ENCODE data around the gene NNT.
"Not testable (repeated sequence)": the region's sequence is repeated elsewhere in the genome, so short reads cannot be mapped to it uniquely, and the experiment has no call there.

DNA sequence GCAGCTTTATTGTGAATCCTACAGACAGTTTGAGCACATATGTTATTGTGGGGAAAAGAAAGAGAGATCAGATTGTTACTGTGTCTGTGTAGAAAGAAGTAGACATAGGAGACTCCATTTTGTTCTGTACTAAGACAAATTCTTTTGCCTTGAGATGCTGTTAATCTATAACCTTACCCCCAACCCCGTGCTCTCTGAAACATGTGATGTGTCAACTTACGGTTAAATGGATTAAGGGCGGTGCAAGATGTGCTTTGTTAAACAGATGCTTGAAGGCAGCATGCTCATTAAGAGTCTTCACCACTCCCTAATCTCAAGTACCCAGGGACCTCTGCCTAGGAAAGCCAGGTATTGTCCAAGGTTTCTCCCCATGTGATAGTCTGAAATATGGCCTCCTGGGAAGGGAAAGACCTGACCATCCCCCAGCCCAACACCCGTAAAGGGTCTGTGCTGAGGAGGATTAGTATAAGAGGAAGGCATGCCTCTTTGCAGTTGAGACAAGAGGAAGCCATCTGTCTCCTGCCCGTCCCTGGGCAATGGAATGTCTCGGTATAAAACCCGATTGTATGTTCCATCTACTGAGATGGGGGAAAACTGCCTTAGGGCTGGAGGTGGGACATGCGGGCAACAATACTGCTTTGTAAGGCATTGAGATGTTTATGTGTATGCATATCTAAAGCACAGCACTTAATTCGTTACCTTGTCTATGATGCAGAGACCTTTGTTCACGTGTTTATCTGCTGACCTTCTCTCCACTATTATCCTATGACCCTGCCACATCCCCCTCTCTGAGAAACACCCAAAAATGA, 22.4 kb upstream of the NNT start:
- not testable (repeated sequence) for TF ChIP-seq MAF1 (CRISPR knock-in tag; IDR thresholded peaks at IDR 0.05; ENCODE audit: borderline replicate concordance); HIVEP1 (CRISPR knock-in tag; IDR thresholded peaks at IDR 0.05); ZNF430 (CRISPR knock-in tag; IDR thresholded peaks at IDR 0.05); PAX8 (CRISPR knock-in tag; IDR thresholded peaks at IDR 0.05; ENCODE audit: borderline replicate concordance); ZZZ3 (CRISPR knock-in tag; IDR thresholded peaks at IDR 0.05; ENCODE audit: borderline replicate concordance); IKZF5 (CRISPR knock-in tag; IDR thresholded peaks at IDR 0.05); CAMTA2 (CRISPR knock-in tag; IDR thresholded peaks at IDR 0.05; ENCODE audit: borderline replicate concordance); HOXA7 (CRISPR knock-in tag; IDR thresholded peaks at IDR 0.05); AGO2 (optimal IDR thresholded peaks at IDR 0.05; ENCODE audit: low read depth, low read length); THAP9 (CRISPR knock-in tag; IDR thresholded peaks at IDR 0.05; ENCODE audit: borderline replicate concordance); ZNF121 (CRISPR knock-in tag; IDR thresholded peaks at IDR 0.05)
- TF ChIP-seq, protein P1, sequence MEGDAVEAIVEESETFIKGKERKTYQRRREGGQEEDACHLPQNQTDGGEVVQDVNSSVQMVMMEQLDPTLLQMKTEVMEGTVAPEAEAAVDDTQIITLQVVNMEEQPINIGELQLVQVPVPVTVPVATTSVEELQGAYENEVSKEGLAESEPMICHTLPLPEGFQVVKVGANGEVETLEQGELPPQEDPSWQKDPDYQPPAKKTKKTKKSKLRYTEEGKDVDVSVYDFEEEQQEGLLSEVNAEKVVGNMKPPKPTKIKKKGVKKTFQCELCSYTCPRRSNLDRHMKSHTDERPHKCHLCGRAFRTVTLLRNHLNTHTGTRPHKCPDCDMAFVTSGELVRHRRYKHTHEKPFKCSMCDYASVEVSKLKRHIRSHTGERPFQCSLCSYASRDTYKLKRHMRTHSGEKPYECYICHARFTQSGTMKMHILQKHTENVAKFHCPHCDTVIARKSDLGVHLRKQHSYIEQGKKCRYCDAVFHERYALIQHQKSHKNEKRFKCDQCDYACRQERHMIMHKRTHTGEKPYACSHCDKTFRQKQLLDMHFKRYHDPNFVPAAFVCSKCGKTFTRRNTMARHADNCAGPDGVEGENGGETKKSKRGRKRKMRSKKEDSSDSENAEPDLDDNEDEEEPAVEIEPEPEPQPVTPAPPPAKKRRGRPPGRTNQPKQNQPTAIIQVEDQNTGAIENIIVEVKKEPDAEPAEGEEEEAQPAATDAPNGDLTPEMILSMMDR (CRISPR knock-in tag; IDR thresholded peaks at IDR 0.05), result not testable (repeated sequence)
- TF ChIP-seq, protein P2, sequence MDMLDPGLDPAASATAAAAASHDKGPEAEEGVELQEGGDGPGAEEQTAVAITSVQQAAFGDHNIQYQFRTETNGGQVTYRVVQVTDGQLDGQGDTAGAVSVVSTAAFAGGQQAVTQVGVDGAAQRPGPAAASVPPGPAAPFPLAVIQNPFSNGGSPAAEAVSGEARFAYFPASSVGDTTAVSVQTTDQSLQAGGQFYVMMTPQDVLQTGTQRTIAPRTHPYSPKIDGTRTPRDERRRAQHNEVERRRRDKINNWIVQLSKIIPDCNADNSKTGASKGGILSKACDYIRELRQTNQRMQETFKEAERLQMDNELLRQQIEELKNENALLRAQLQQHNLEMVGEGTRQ (IDR thresholded peaks at IDR 0.05; ENCODE audit: low read depth, low read length), result not testable (repeated sequence)
- TF ChIP-seq, protein P2 (CRISPR knock-in tag; IDR thresholded peaks at IDR 0.05; ENCODE audit: borderline replicate concordance), result not testable (repeated sequence)

Data from HepG2 (cell line).